Testis (tissue), 3 donors: ENCODE data around the gene TRIM29. TPM values are rescaled to one million over a fixed set of nuclear protein-coding genes. Genes with fewer than 3 reads are reported as not detected.

Experiments
- DNase-seq: peaks from one replicate; pipeline ENCODE4 v3.0.0-alpha.2; 2019
- H3K27ac ChIP-seq, 2 donors: fragments of 200-600 bp; sonication (generic); one replicate each; pipeline ENCODE4 v1.5.1; 2019
- H3K27me3 ChIP-seq: fragments of 200-600 bp; sonication (generic); one replicate; pipeline ENCODE4 v1.5.1; 2019
- H3K36me3 ChIP-seq: fragments of 200-600 bp; sonication (generic); one replicate; pipeline ENCODE4 v1.5.1; 2017; ENCODE audit warnings: low read depth; ENCODE audit errors: missing control alignments
- H3K4me1 ChIP-seq: fragments of 200-600 bp; sonication (generic); one replicate; pipeline ENCODE4 v1.5.1; 2019
- H3K4me3 ChIP-seq, 2 donors: fragments of 200-600 bp; sonication (generic); one replicate each; pipeline ENCODE4 v1.5.1; 2017 to 2019
- H3K9me3 ChIP-seq: fragments of 200-600 bp; sonication (generic); one replicate; pipeline ENCODE4 v1.5.1; 2017
- CTCF ChIP-seq, 3 experiments: fragments of 450-650 bp in 2 of 3; fragments of 200-600 bp in 1 of 3; sonication (generic) in 1 of 3; IDR thresholded peaks; one replicate each; pipeline ENCODE4 v1.5.1; 2016 to 2019; ENCODE audit warnings: antibody characterized with exemption in 3 of 3, mild to moderate bottlenecking in 2 of 3, moderate library complexity in 1 of 3
- POLR2A ChIP-seq: fragments of 450-650 bp; IDR thresholded peaks from one replicate; pipeline ENCODE4 v1.6.1; 2017; ENCODE audit warnings: antibody characterized with exemption, mild to moderate bottlenecking, moderate library complexity
- WGBS, 2 donors: methylation state at CpG; one replicate each; pipeline ENCODE4 v1.1.5; 2018; 5-methylcytosine and 5-hydroxymethylcytosine counted together
- intact Hi-C: fragments of 100-400 bp; cut with DNase I; formaldehyde crosslinking; loops from one replicate; pipeline ENCODE4 v1.15.1; 2023; ENCODE audit warnings: low total_unique reads
- polyA plus RNA-seq: library from polyadenylated mRNA; stranded (reverse); fragments of 350-450 nt; fragmentation: Illumina TruSeq; extraction: RNeasy Lipid Tissue Mini Kit (QIAGEN cat#74804); gene quantifications from one replicate; pipeline ENCODE4 v1.2.3, GENCODE V29; 2014; ENCODE audit warnings: low read depth, low replicate concordance; ENCODE audit not compliant: insufficient read depth
- total RNA-seq, 2 donors: library from RNA; depleted of rRNA; stranded (reverse); fragments of >200 nt; gene quantifications; one replicate each; pipeline ENCODE4 v1.2.3, GENCODE V29; 2016

TRIM29 gene
- total and polyA plus RNA-seq, 3 donors from 2014 or later, result 11.6 to 18.2 (median 12.3) TPM

GRCh38 chr11:120130991-120131760, 6.7 kb downstream of the TRIM29 start:
- no peak overlapping the region for H3K27ac ChIP-seq
- H3K4me1 ChIP-seq, result no peaks in the 10 kb centered on the region
- no peaks in the 10 kb centered on the region for H3K9me3 ChIP-seq
- no peaks in the 10 kb centered on the region for H3K27me3 ChIP-seq
- TF ChIP-seq POLR2A (no peak), CTCF (IDR thresholded peaks at IDR 0.05) (no peak)
- whole genome bisulfite sequencing, 2 donors, result 87 to 88% methylated on average over 7 to 8 of the region's 8 CpGs
- intact Hi-C loops, result no loop called here
- no peak overlapping the region for H3K4me3 ChIP-seq
- H3K36me3 ChIP-seq, result no peaks in the 10 kb centered on the region
- no peak for DNase-seq

GRCh38 chr11:120130176-120130980, 7.5 kb downstream of the TRIM29 start:
- 86 to 93% methylated on average over 8 of the region's 8 CpGs for WGBS, 2 donors
- H3K9me3 ChIP-seq, result no peaks in the 10 kb centered on the region
- intact Hi-C loops, result no loop called here
- no peaks in the 10 kb centered on the region for H3K36me3 ChIP-seq
- H3K4me3 ChIP-seq, result no peak overlapping the region
- no peak overlapping the region for H3K27ac ChIP-seq
- no peak for DNase-seq
- H3K27me3 ChIP-seq, result no peaks in the 10 kb centered on the region
- TF ChIP-seq POLR2A, result no peak
- no peak for TF ChIP-seq CTCF (IDR thresholded peaks at IDR 0.05)
- no peaks in the 10 kb centered on the region for H3K4me1 ChIP-seq

GRCh38 chr11:120129570-120129969, 8.3 kb downstream of the TRIM29 start:
- H3K27ac ChIP-seq, result no peak overlapping the region
- no peak for DNase-seq

GRCh38 chr11:120128392-120129119, 9.4 kb downstream of the TRIM29 start:
- no peaks in the 10 kb centered on the region for H3K27me3 ChIP-seq
- H3K4me3 ChIP-seq, result no peak overlapping the region
- no peaks in the 10 kb centered on the region for H3K4me1 ChIP-seq
- no peak for DNase-seq
- H3K9me3 ChIP-seq, result no peaks in the 10 kb centered on the region
- TF ChIP-seq CTCF (IDR thresholded peaks at IDR 0.05) (no peak), POLR2A (no peak)
- H3K36me3 ChIP-seq, result no peaks in the 10 kb centered on the region
- H3K27ac ChIP-seq, result no peak overlapping the region
- WGBS, 2 donors, result 80 to 83% methylated on average over 14 of the region's 14 CpGs
- intact Hi-C loops, result no loop called here

More at GRCh38 chr11:120129570-120129969, 8.3 kb downstream of the TRIM29 start:
- Histone ChIP-seq H3K4me1 (no peaks in the 10 kb centered on the region), H3K4me3 (no peak overlapping the region), H3K27me3 (no peaks in the 10 kb centered on the region), H3K9me3 (no peaks in the 10 kb centered on the region), H3K36me3 (no peaks in the 10 kb centered on the region)
- TF ChIP-seq POLR2A (no peak), CTCF (IDR thresholded peaks at IDR 0.05) (no peak)
- intact Hi-C loops, result no loop called here
- WGBS, 2 donors, result 71 to 86% methylated on average over 6 to 9 of the region's 9 CpGs
